Coronary artery (tissue), 2 donors: Measurements from ENCODE around the gene OCA2.

Experiments
- DNase-seq: peaks from one replicate; pipeline ENCODE4 v3.0.0-alpha.2; 2017; ENCODE audit warnings: low spot score
- H3K27ac ChIP-seq, 2 donors: fragments of 200-600 bp; sonication (generic); one replicate each; pipeline ENCODE4 v1.5.1; 2016 to 2019
- H3K4me3 ChIP-seq: fragments of 200-600 bp; sonication (generic); 2 replicates; pipeline ENCODE4 v1.5.1; 2016; ENCODE audit warnings: mild to moderate bottlenecking, moderate library complexity
- TF ChIP-seq, protein P1 (sequence below): fragments of 200-600 bp; sonication (generic); IDR thresholded peaks from one replicate; pipeline ENCODE4 v1.5.1; 2019; ENCODE audit warnings: antibody characterized with exemption

Gene OCA2

GRCh38 chr15:27782125-27782524 lies 317.0 kb downstream of the OCA2 start:
- DNase-seq = no peak
- H3K4me3 ChIP-seq = no peak overlapping the region
- TF ChIP-seq, protein P1, sequence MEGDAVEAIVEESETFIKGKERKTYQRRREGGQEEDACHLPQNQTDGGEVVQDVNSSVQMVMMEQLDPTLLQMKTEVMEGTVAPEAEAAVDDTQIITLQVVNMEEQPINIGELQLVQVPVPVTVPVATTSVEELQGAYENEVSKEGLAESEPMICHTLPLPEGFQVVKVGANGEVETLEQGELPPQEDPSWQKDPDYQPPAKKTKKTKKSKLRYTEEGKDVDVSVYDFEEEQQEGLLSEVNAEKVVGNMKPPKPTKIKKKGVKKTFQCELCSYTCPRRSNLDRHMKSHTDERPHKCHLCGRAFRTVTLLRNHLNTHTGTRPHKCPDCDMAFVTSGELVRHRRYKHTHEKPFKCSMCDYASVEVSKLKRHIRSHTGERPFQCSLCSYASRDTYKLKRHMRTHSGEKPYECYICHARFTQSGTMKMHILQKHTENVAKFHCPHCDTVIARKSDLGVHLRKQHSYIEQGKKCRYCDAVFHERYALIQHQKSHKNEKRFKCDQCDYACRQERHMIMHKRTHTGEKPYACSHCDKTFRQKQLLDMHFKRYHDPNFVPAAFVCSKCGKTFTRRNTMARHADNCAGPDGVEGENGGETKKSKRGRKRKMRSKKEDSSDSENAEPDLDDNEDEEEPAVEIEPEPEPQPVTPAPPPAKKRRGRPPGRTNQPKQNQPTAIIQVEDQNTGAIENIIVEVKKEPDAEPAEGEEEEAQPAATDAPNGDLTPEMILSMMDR = no peak
- no peak overlapping the region for H3K27ac ChIP-seq

GRCh38 chr15:27776501-27776900 lies 322.6 kb downstream of the OCA2 start:
- DNase-seq = no peak
- H3K27ac ChIP-seq = no peak overlapping the region
- TF ChIP-seq, protein P1 = no peak
- no peak overlapping the region for H3K4me3 ChIP-seq

DNA sequence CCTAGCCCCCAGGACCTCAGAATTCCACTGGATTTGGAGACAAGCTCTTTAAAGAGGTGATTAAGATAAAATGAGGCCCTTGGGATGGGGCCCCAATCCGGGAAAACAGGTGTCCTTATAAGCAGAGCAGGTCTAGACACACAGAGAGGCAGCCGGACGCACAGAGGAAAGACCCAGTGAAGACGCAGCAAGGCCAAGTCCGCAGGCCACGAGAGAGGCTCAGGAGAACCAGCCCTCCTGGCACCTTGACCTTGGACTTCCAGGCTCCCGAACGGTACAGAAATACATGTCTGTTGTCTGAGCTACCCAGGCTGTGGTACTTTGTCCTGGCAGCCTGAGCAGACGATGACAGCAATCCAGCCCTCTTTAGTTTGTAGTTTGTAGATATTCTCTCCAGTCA lies 324.5 kb downstream of the OCA2 start:
- no peak for DNase-seq

DNA sequence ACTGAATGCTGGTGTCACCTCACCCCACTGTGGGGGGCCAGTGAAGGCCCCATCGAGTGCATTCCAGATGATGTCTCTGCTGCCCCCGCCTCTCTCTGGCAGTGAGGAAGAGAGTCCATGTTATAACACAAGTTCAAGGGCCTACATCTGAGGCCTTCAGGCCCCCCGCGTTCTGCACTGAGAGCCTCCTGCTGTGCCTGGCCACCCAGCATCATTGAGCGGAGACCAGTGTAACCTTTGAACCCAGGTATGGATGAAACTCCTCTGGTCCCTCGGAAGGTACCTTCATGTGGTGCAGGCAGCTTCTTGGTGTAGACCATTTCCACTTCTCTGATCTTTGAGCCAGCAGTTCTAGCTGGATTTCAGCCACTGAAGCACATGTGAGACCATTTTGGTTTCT lies 324.9 kb downstream of the OCA2 start:
- no peak overlapping the region for H3K27ac ChIP-seq
- no peak overlapping the region for H3K4me3 ChIP-seq
- DNase-seq = no peak
- TF ChIP-seq, protein P1 = no peak

More for the DNA sequence above, 324.5 kb downstream of the OCA2 start:
- Histone ChIP-seq H3K4me3 (no peak overlapping the region), H3K27ac (no peak overlapping the region)
- TF ChIP-seq, protein P1 = no peak

DNA sequence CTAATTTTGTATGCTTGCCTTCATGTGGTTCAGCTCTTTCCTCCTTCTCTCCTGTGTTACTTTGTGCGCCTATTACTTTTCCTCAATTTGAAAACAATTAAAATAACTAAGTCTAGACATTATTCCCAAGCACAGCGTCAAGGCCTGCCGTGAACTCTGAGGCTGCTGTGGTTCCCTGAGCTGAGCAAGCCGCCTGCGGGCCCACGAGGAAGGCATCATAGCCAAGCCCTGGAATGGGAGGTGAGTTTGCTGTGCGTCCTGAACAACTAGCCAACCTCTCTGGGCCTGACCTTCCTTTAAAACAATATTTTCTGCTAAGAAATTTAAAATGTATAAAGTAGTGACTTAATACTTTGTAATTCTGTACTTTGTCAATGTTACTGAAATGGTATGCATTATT lies 327.2 kb downstream of the OCA2 start:
- DNase-seq = no peak
- Histone ChIP-seq H3K27ac (no peak overlapping the region), H3K4me3 (no peak overlapping the region)
- TF ChIP-seq, protein P1 = no peak

- DNase-seq = no peak
- TF ChIP-seq, protein P1 = no peak
- Histone ChIP-seq H3K4me3 (no peak overlapping the region), H3K27ac (no peak overlapping the region)
These were observed 328.2 kb downstream of the OCA2 start for GRCh38 chr15:27770769-27771554.

GRCh38 chr15:27770086-27770607 lies 329.0 kb downstream of the OCA2 start:
- no peak for DNase-seq
- Histone ChIP-seq H3K4me3 (no peak overlapping the region), H3K27ac (no peak overlapping the region)
- TF ChIP-seq, protein P1 = no peak
